Epithelial cell of prostate (primary cell): ENCODE measurements around the gene R3HDM2.
A peak's percentile ranks its signal among the peaks of the same experiment; 100 is the strongest.

Experiments
- DNase-seq: peaks from one replicate; pipeline ENCODE4 v3.0.0-alpha.2; 2011; ENCODE audit warnings: low read depth, low spot score
- H3K27ac ChIP-seq: fragments of 450-650 bp; 2 replicates; pipeline ENCODE4 v1.5.1; 2017; ENCODE audit warnings: mild to moderate bottlenecking

R3HDM2 gene

GRCh38 chr12:57467915-57468314 is 37.1 kb upstream of the R3HDM2 start:
- no peak for DNase-seq

DNA sequence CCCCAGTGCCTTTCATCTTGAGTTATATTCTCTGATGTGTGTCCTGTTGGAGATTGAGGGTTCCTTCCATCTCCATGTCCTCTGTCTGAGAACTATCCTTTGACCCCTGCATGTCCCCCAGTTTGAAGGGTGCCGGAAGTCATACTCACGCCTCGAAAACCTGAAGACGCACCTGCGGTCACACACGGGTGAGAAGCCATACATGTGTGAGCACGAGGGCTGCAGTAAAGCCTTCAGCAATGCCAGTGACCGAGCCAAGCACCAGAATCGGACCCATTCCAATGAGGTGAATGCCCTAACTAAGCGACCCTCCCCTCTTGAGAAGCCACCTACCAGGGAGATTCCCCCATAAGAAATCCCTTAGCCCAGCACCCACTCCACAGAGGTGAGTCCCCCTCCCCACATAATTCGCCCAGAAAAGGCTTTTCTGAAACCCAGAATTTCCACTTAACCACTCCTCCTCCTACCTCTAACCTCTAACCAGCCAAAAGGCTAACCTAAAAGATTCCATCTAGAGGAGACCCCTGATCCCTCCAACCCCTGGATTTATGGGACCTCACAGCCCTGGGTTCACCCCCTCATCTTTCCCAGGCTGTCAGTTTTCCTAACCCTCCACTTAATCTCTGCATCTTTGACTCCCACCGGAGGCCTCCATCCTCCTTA is 36.5 kb upstream of the R3HDM2 start:
- no peak overlapping the region for H3K27ac ChIP-seq
- DNase-seq, result no peak

More at GRCh38 chr12:57467915-57468314, 37.1 kb upstream of the R3HDM2 start:
- no peak overlapping the region for H3K27ac ChIP-seq

- no peak for DNase-seq
- no peak overlapping the region for H3K27ac ChIP-seq
These were observed 35.1 kb upstream of the R3HDM2 start for GRCh38 chr12:57465747-57466505.

- H3K27ac ChIP-seq, result no peak overlapping the region
- DNase-seq, result no peak
These were observed 34.3 kb upstream of the R3HDM2 start for GRCh38 chr12:57465030-57465746.

DNA sequence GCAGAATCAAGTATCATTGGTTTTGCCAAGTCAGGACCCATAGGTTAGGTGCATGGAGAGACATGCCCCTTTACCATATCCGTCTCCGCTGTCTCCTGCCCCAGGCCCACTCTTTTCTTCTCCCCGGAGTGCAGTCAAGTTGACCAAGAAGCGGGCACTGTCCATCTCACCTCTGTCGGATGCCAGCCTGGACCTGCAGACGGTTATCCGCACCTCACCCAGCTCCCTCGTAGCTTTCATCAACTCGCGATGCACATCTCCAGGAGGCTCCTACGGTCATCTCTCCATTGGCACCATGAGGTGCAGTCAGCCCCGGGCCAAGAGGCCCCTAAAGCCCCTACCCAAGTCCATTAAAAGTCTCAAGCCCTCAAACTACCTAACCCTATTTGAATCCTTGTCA is 33.7 kb upstream of the R3HDM2 start:
- no peak overlapping the region for H3K27ac ChIP-seq
- DNase-seq, result no peak

DNA sequence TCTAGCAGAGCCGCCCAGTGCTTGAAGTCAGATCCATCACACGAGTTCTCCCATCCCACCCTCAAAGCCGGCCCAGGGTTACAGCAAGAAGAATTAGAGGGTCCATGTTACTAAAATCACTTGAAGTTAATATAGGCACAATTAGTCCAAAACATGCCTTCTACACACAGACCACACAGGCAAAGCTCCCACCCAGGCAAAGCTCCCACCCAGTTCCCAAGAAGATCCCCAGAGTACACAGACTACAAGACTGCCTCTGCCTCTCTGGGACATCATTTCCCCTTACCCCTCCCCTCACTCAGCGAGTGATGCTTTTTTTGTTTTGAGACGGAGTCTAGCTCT is 32.0 kb upstream of the R3HDM2 start:
- H3K27ac ChIP-seq, result peak overlapping the region; percentile 63
- no peak for DNase-seq

DNA sequence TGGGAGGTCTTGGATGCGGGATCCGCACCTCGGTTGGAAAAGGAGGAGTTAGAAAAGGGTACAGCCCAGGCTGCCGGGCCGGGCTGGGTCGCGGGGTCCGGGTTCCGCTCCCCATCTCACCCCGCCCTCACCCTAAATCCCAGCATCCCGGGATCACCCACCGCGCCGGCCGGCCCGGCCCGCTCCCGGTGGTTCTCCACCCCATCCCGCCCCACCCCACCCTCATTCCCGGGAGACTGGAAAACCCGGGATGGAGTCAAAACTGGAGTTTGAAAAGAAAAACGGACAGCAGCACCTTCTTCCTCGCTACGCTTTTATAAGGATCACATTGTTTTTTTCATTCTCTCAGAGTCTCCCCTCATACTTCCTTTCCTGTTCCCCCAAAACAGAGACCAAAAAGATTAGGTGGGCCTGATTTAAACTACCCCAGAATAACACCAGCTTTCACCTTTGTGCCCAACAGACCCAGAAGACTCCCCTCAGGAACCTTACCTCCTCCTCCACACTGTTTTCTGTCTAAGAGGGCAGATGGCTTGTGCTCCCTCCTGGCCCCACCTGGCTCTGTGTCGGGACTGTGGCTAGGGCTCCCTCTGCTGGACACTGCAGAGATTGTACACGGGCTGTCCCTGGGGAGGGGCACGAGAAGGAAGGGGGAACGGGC is 31.5 kb upstream of the R3HDM2 start:
- peak; percentile 29 for DNase-seq
- peak overlapping the region; percentile 63 for H3K27ac ChIP-seq

GRCh38 chr12:57461917-57462250 is 31.0 kb upstream of the R3HDM2 start:
- DNase-seq, result no peak
- H3K27ac ChIP-seq, result peak overlapping the region; percentile 63

DNA sequence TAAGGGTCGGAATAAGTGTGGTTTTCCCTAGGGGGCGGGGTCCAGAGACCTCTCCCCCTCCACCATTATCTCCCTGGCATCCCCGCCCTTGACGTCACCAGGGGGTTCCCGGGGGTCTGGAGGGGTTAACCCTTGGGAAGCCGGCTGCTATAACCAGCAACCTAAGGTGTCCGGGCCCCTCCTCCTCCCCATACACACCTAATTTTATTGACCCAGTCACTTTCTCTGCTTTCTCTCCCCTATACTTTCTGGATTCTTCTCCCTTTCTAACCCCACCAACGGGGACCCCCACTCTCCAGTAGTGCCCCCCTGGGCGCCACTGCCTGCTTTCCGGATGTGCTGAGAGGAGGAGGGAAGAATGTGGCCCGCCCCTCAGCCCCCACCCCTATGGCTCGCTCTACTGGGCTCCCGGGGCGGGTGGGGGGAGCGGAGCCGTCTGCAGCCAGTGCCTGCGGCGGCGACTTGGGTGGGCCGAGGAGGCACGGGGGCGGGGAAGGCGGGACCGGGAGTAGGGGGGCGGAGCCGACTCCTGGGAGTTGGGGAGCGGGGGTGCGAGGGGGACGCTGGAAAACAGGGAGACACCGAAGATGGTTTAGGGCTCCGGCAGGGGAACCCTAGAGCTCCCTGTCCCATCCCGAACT is 30.6 kb upstream of the R3HDM2 start:
- no peak for DNase-seq
- H3K27ac ChIP-seq, result peak overlapping the region; percentile 63

- DNase-seq, result no peak
- H3K27ac ChIP-seq, result no peak overlapping the region
These were observed 30.0 kb upstream of the R3HDM2 start for GRCh38 chr12:57460841-57461275.

GRCh38 chr12:57460468-57460784 is 29.6 kb upstream of the R3HDM2 start:
- no peak for DNase-seq
- no peak overlapping the region for H3K27ac ChIP-seq

GRCh38 chr12:57459750-57460467 is 29.1 kb upstream of the R3HDM2 start, which contains the start of gene GLI1:
TSS of gene GLI1 (plus strand) at chr12:57459785. CDS start at chr12:57463692, 3,907 bp downstream.
- DNase-seq, result no peak
- H3K27ac ChIP-seq, result peak within 1 kb of the TSS; percentile 97

- peak overlapping the region; percentile 97 for H3K27ac ChIP-seq
- peak; percentile 69 for DNase-seq
These were observed 28.4 kb upstream of the R3HDM2 start for GRCh38 chr12:57459055-57459749.

- DNase-seq, result no peak
- peak overlapping the region; percentile 97 for H3K27ac ChIP-seq
These were observed 27.8 kb upstream of the R3HDM2 start for GRCh38 chr12:57458665-57459054.

DNA sequence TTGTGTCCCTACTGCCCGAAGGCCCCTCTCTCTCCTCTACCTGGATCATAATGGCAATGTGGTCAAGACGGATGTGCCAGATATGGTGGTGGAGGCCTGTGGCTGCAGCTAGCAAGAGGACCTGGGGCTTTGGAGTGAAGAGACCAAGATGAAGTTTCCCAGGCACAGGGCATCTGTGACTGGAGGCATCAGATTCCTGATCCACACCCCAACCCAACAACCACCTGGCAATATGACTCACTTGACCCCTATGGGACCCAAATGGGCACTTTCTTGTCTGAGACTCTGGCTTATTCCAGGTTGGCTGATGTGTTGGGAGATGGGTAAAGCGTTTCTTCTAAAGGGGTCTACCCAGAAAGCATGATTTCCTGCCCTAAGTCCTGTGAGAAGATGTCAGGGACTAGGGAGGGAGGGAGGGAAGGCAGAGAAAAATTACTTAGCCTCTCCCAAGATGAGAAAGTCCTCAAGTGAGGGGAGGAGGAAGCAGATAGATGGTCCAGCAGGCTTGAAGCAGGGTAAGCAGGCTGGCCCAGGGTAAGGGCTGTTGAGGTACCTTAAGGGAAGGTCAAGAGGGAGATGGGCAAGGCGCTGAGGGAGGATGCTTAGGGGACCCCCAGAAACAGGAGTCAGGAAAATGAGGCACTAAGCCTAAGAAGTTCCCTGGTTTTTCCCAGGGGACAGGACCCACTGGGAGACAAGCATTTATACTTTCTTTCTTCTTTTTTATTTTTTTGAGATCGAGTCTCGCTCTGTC is 26.1 kb upstream of the R3HDM2 start:
- peak overlapping the region; percentile 97 for H3K27ac ChIP-seq
- DNase-seq, result no peak

GRCh38 chr12:57456145-57456700 is 25.4 kb upstream of the R3HDM2 start:
- no peak for DNase-seq
- H3K27ac ChIP-seq, result no peak overlapping the region

DNA sequence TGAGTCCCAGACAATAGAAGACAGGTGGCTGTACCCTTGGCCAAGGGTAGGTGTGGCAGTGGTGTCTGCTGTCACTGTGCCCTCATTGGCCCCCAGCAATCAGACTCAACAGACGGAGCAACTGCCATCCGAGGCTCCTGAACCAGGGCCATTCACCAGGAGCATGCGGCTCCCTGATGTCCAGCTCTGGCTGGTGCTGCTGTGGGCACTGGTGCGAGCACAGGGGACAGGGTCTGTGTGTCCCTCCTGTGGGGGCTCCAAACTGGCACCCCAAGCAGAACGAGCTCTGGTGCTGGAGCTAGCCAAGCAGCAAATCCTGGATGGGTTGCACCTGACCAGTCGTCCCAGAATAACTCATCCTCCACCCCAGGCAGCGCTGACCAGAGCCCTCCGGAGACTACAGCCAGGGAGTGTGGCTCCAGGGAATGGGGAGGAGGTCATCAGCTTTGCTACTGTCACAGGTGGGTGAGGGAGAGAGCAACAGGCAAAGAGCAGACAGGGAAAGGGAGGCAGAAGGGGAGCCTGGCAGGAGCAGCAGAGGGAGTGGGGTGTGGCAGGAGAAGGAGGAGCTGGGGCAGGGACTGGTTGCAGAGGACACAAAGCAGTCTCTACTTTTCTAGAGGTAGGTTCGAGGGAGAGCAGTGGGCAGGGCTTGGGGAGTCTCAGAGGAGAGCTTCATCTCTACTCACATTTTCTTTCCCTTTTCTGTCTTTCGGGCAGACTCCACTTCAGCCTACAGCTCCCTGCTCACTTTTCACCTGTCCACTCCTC is 24.7 kb upstream of the R3HDM2 start:
- DNase-seq, result no peak
- H3K27ac ChIP-seq, result no peak overlapping the region
